ENCODE data around the gene DTNB. TPM values are rescaled to one million over a fixed set of nuclear protein-coding genes. Genes with fewer than 3 reads are reported as not detected.

The DTNB gene
- polyA plus RNA-seq, 1 of the 3 experiments (the other 2 are of a cell fraction) = 15.3 TPM

- H3K79me2 ChIP-seq (ENCODE audit: insufficient read depth) = no peaks in the 10 kb centered on the region
- H3K9me2 ChIP-seq = no peaks in the 10 kb centered on the region
- POLR2A ChIA-PET = no interaction called here
- no peaks in the 10 kb centered on the region for H4K20me1 ChIP-seq (ENCODE audit: insufficient read depth)
- no peaks in the 10 kb centered on the region for H3K9me3 ChIP-seq
- H3K9ac ChIP-seq = no peak overlapping the region
- H3K36me3 ChIP-seq (replicated peaks in 1 of 2; ENCODE audit: control insufficient read depth in 1 of 2, insufficient read depth in 2 of 2, low read length in 1 of 2) = no peaks in the 10 kb centered on the region
- H3K4me2 ChIP-seq = no peak overlapping the region
- no peak overlapping the region; a peak in 1 of 4 replicates for H3K27ac ChIP-seq (ENCODE audit: low read depth in 2 of 2, low read length in 1 of 2)
- CTCF ChIA-PET = interaction anchor here (0.6 to 4.1 kb wide), 3 partner anchors 11 to 64 kb away, joined by 3 to 44 read pairs (median 7); no protein-coding TSS in a partner anchor
- no peak for DNase-seq
- no peak overlapping the region for H2AFZ ChIP-seq (ENCODE audit: low read depth)
- 85% methylated on average over 15 of the region's 20 CpGs for WGBS (ENCODE audit: low lambda C conversion rate)
- peaks cover 5 to 49% of the 10 kb centered on the region in 2 experiments for H3K4me1 ChIP-seq (ENCODE audit: control insufficient read depth in 1 of 2, insufficient read depth in 2 of 2, low read depth in 1 of 2, low read length in 1 of 2)
- no peak overlapping the region for H3K4me3 ChIP-seq (ENCODE audit: low read depth in 2 of 2, low read length in 1 of 2)
- no peaks in the 10 kb centered on the region for H3F3A ChIP-seq (replicated peaks; ENCODE audit: insufficient read depth)
- TF ChIP-seq SMC3 (IDR thresholded peaks at IDR 0.05; ENCODE audit: low read depth, low read length) = no peak
- TF ChIP-seq CHD2 (IDR thresholded peaks at IDR 0.05; ENCODE audit: low read length, partially characterized antibody) = no peak
- no peak for TF ChIP-seq REST (IDR thresholded peaks at IDR 0.05; ENCODE audit: low read depth, low read length)
- no peak for TF ChIP-seq EZH2phosphoT487 (IDR thresholded peaks at IDR 0.05; ENCODE audit: borderline replicate concordance, low read depth)
- TF ChIP-seq FOXM1 (IDR thresholded peaks at IDR 0.05; ENCODE audit: low read depth) = no peak
- no peak for TF ChIP-seq MEF2A (IDR thresholded peaks at IDR 0.05; ENCODE audit: borderline replicate concordance, low read depth)
- TF ChIP-seq RXRA (IDR thresholded peaks at IDR 0.05; ENCODE audit: borderline replicate concordance, low read depth) = no peak
- no peak for TF ChIP-seq ZBTB33 (IDR thresholded peaks at IDR 0.05; ENCODE audit: borderline replicate concordance, low read depth)
- TF ChIP-seq GABPA (IDR thresholded peaks at IDR 0.05; ENCODE audit: low read depth) = no peak
- TF ChIP-seq RFX5 (IDR thresholded peaks at IDR 0.05; ENCODE audit: low read length) = no peak
- no peak for TF ChIP-seq TAF1 (IDR thresholded peaks at IDR 0.05; ENCODE audit: borderline replicate concordance, low read depth, low read length)
- no peak for TF ChIP-seq SIN3A (IDR thresholded peaks at IDR 0.05; ENCODE audit: borderline replicate concordance, low read depth, low read length)
- TF ChIP-seq NRF1 (IDR thresholded peaks at IDR 0.05; ENCODE audit: low read depth, low read length) = no peak
- H3K27me3 ChIP-seq (ENCODE audit: insufficient read depth) = no peaks in the 10 kb centered on the region
Measured at GRCh38 chr2:25373269-25373981, 300.0 kb downstream of the DTNB start.

Data from SK-N-SH (cell line).